ENCODE results near the gene PTGDS.

Gene PTGDS

GRCh38 chr9:136961279-136962065 lies 15.8 kb upstream of the PTGDS start:
- peaks cover 5% of the 10 kb centered on the region for H3K36me3 Mint-ChIP-seq
- H3K9me3 Mint-ChIP-seq: peaks cover 4% of the 10 kb centered on the region
- no peak overlapping the region for H3K4me3 Mint-ChIP-seq
- H3K27me3 Mint-ChIP-seq: peaks cover 30% of the 10 kb centered on the region
- no peak for ATAC-seq
- H3K27ac Mint-ChIP-seq: no peak overlapping the region
- peaks cover 10% of the 10 kb centered on the region for H3K4me1 Mint-ChIP-seq

GRCh38 chr9:136962163-136962562 lies 15.1 kb upstream of the PTGDS start:
- no peak overlapping the region for H3K4me3 Mint-ChIP-seq
- no peaks in the 10 kb centered on the region for H3K36me3 Mint-ChIP-seq
- peaks cover 10% of the 10 kb centered on the region for H3K4me1 Mint-ChIP-seq
- no peak overlapping the region for H3K27ac Mint-ChIP-seq
- no peaks in the 10 kb centered on the region for H3K9me3 Mint-ChIP-seq
- H3K27me3 Mint-ChIP-seq: peaks cover 28% of the 10 kb centered on the region
- no peak for ATAC-seq

GRCh38 chr9:136962701-136963248 lies 14.5 kb upstream of the PTGDS start:
- Mint-ChIP-seq H3K36me3 (no peaks in the 10 kb centered on the region), H3K4me3 (no peak overlapping the region), H3K9me3 (no peaks in the 10 kb centered on the region), H3K27ac (no peak overlapping the region), H3K27me3 (peaks cover 34% of the 10 kb centered on the region), H3K4me1 (peaks cover 10% of the 10 kb centered on the region)
- ATAC-seq: no peak

- Mint-ChIP-seq H3K4me1 (peaks cover 10% of the 10 kb centered on the region), H3K27ac (no peak overlapping the region), H3K36me3 (no peaks in the 10 kb centered on the region), H3K27me3 (peaks cover 37% of the 10 kb centered on the region), H3K4me3 (no peak overlapping the region), H3K9me3 (no peaks in the 10 kb centered on the region)
- no peak for ATAC-seq
Measured at GRCh38 chr9:136963341-136963740, 14.0 kb upstream of the PTGDS start.

GRCh38 chr9:136963751-136964150 lies 13.6 kb upstream of the PTGDS start:
- Mint-ChIP-seq H3K4me1 (peaks cover 10% of the 10 kb centered on the region), H3K4me3 (no peak overlapping the region), H3K27ac (no peak overlapping the region), H3K36me3 (no peaks in the 10 kb centered on the region), H3K9me3 (no peaks in the 10 kb centered on the region), H3K27me3 (peaks cover 37% of the 10 kb centered on the region)
- ATAC-seq: no peak

GRCh38 chr9:136964171-136964689 lies 13.1 kb upstream of the PTGDS start:
- Mint-ChIP-seq H3K9me3 (no peaks in the 10 kb centered on the region), H3K4me1 (peaks cover 10% of the 10 kb centered on the region), H3K4me3 (no peak overlapping the region), H3K27me3 (peaks cover 37% of the 10 kb centered on the region), H3K36me3 (no peaks in the 10 kb centered on the region), H3K27ac (no peak overlapping the region)
- no peak for ATAC-seq

- Mint-ChIP-seq H3K27me3 (peaks cover 42% of the 10 kb centered on the region), H3K9me3 (no peaks in the 10 kb centered on the region), H3K27ac (no peak overlapping the region), H3K36me3 (no peaks in the 10 kb centered on the region), H3K4me1 (peaks cover 10% of the 10 kb centered on the region), H3K4me3 (no peak overlapping the region)
- no peak for ATAC-seq
Measured at GRCh38 chr9:136964833-136965422, 12.4 kb upstream of the PTGDS start.

GRCh38 chr9:136965771-136966484 lies 11.4 kb upstream of the PTGDS start:
- peaks cover 52% of the 10 kb centered on the region for H3K27me3 Mint-ChIP-seq
- H3K4me3 Mint-ChIP-seq: peak overlapping the region; percentile 29

GRCh38 chr9:136968333-136969127 lies 8.8 kb upstream of the PTGDS start:
- Mint-ChIP-seq H3K4me1 (peaks cover 10% of the 10 kb centered on the region), H3K9me3 (no peaks in the 10 kb centered on the region), H3K4me3 (no peak overlapping the region), H3K27me3 (peaks cover 68% of the 10 kb centered on the region), H3K27ac (no peak overlapping the region), H3K36me3 (no peaks in the 10 kb centered on the region)
- no peak for ATAC-seq

More at GRCh38 chr9:136965771-136966484, 11.4 kb upstream of the PTGDS start:
- ATAC-seq: no peak
- Mint-ChIP-seq H3K4me1 (peaks cover 10% of the 10 kb centered on the region), H3K36me3 (no peaks in the 10 kb centered on the region), H3K27ac (no peak overlapping the region), H3K9me3 (no peaks in the 10 kb centered on the region)

GRCh38 chr9:136969150-136969549 lies 8.2 kb upstream of the PTGDS start:
- H3K4me1 Mint-ChIP-seq: peaks cover 10% of the 10 kb centered on the region
- no peaks in the 10 kb centered on the region for H3K36me3 Mint-ChIP-seq
- no peak overlapping the region for H3K27ac Mint-ChIP-seq
- no peak for ATAC-seq
- H3K4me3 Mint-ChIP-seq: no peak overlapping the region
- no peaks in the 10 kb centered on the region for H3K9me3 Mint-ChIP-seq
- peaks cover 68% of the 10 kb centered on the region for H3K27me3 Mint-ChIP-seq

- Mint-ChIP-seq H3K36me3 (no peaks in the 10 kb centered on the region), H3K4me1 (peaks cover 10% of the 10 kb centered on the region), H3K9me3 (no peaks in the 10 kb centered on the region), H3K4me3 (no peak overlapping the region), H3K27me3 (peaks cover 68% of the 10 kb centered on the region), H3K27ac (no peak overlapping the region)
- ATAC-seq: no peak
Measured at GRCh38 chr9:136969774-136970173, 7.5 kb upstream of the PTGDS start.

- Mint-ChIP-seq H3K4me3 (no peak overlapping the region), H3K36me3 (no peaks in the 10 kb centered on the region), H3K9me3 (no peaks in the 10 kb centered on the region), H3K27ac (no peak overlapping the region), H3K27me3 (peaks cover 73% of the 10 kb centered on the region), H3K4me1 (peaks cover 10% of the 10 kb centered on the region)
- ATAC-seq: no peak
Measured at GRCh38 chr9:136970361-136970760, 6.9 kb upstream of the PTGDS start.

- ATAC-seq: no peak
- Mint-ChIP-seq H3K4me3 (no peak overlapping the region), H3K36me3 (no peaks in the 10 kb centered on the region), H3K27me3 (peaks cover 72% of the 10 kb centered on the region), H3K9me3 (no peaks in the 10 kb centered on the region), H3K4me1 (no peaks in the 10 kb centered on the region), H3K27ac (no peak overlapping the region)
Measured at GRCh38 chr9:136971746-136972145, 5.6 kb upstream of the PTGDS start.

- Mint-ChIP-seq H3K4me1 (no peaks in the 10 kb centered on the region), H3K9me3 (no peaks in the 10 kb centered on the region), H3K27me3 (peaks cover 72% of the 10 kb centered on the region), H3K4me3 (no peak overlapping the region), H3K27ac (no peak overlapping the region), H3K36me3 (no peaks in the 10 kb centered on the region)
- ATAC-seq: no peak
Measured at GRCh38 chr9:136972335-136972734, 5.0 kb upstream of the PTGDS start.

GRCh38 chr9:136972743-136973142 lies 4.6 kb upstream of the PTGDS start:
- H3K27ac Mint-ChIP-seq: no peak overlapping the region
- ATAC-seq: no peak
- H3K36me3 Mint-ChIP-seq: no peaks in the 10 kb centered on the region
- no peaks in the 10 kb centered on the region for H3K4me1 Mint-ChIP-seq
- no peak overlapping the region for H3K4me3 Mint-ChIP-seq
- peaks cover 72% of the 10 kb centered on the region for H3K27me3 Mint-ChIP-seq
- no peaks in the 10 kb centered on the region for H3K9me3 Mint-ChIP-seq

Measured in stimulated activated memory B cell treated with anti-CD40 and anti-IgM and Interleukin-4, amounts not matched to agents 10 μg/mL and 1 μg/mL and 100 μg/mL, for 72 hours (primary cell).